ENCODE results near the gene TGFBR1. TPM values are rescaled to one million over a fixed set of nuclear protein-coding genes. Genes with fewer than 3 reads are reported as not detected.

Gene TGFBR1
- total RNA-seq, 1 donor from 2014 or later = 203 TPM

DNA sequence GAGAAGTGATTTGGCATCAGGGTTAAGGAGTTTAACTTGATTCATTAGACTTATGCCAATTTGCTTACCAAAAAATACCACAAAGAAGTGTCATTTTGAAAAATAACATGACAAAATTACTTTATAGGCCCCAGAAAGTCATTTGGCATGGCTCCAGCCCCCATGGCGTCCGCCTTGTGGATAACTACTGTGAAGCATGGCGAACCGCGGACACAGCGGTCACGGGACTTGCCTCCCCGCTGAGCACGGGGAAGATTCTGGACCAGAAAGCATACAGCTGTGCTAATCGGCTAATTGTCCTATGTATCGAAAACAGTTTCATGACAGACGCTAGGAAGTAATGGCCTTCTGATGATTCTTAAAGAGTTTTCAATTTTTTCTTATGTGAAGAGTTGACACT, 35.4 kb upstream of the TGFBR1 start:
- Histone ChIP-seq H3K9ac (ENCODE audit: low read length) (no peak overlapping the region), H3K4me2 (ENCODE audit: low read length) (no peak overlapping the region), H3K79me2 (ENCODE audit: insufficient read depth, low read length) (no peaks in the 10 kb centered on the region), H3K27ac (ENCODE audit: low read depth, low read length) (no peak overlapping the region), H3K9me3 (ENCODE audit: insufficient read depth, low read depth, low read length) (no peaks in the 10 kb centered on the region), H3K4me1 (ENCODE audit: insufficient read depth, low read length) (peaks cover 22% of the 10 kb centered on the region), H3K4me3 (ENCODE audit: insufficient read depth, low read depth, low read length) (no peak overlapping the region), H4K20me1 (ENCODE audit: insufficient read depth, low read length) (no peaks in the 10 kb centered on the region), H3K36me3 (ENCODE audit: insufficient read depth, low read length) (no peaks in the 10 kb centered on the region), H2AFZ (ENCODE audit: low read depth, low read length) (no peak overlapping the region), H3K27me3 (ENCODE audit: insufficient read depth, low read length) (no peaks in the 10 kb centered on the region)
- H3K9me3 Mint-ChIP-seq (ENCODE audit: unreplicated experiment) = peaks cover 2% of the 10 kb centered on the region
- no peak overlapping the region for H3K27ac Mint-ChIP-seq (ENCODE audit: unreplicated experiment)
- TF ChIP-seq, protein P1, sequence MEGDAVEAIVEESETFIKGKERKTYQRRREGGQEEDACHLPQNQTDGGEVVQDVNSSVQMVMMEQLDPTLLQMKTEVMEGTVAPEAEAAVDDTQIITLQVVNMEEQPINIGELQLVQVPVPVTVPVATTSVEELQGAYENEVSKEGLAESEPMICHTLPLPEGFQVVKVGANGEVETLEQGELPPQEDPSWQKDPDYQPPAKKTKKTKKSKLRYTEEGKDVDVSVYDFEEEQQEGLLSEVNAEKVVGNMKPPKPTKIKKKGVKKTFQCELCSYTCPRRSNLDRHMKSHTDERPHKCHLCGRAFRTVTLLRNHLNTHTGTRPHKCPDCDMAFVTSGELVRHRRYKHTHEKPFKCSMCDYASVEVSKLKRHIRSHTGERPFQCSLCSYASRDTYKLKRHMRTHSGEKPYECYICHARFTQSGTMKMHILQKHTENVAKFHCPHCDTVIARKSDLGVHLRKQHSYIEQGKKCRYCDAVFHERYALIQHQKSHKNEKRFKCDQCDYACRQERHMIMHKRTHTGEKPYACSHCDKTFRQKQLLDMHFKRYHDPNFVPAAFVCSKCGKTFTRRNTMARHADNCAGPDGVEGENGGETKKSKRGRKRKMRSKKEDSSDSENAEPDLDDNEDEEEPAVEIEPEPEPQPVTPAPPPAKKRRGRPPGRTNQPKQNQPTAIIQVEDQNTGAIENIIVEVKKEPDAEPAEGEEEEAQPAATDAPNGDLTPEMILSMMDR (IDR thresholded peaks at IDR 0.05; ENCODE audit: insufficient read depth, low read depth, low read length) = no peak
- no peak for TF ChIP-seq EZH2 (IDR thresholded peaks at IDR 0.05; ENCODE audit: insufficient read depth, low read length)
- FAIRE-seq (no peak), DNase-seq (ENCODE audit: low read depth) (no peak)
- H3K4me3 Mint-ChIP-seq (ENCODE audit: unreplicated experiment) = no peak overlapping the region
- no peaks in the 10 kb centered on the region for H3K27me3 Mint-ChIP-seq (ENCODE audit: low read depth, unreplicated experiment)
- H3K4me1 Mint-ChIP-seq (ENCODE audit: low read depth, unreplicated experiment) = peaks cover 23% of the 10 kb centered on the region
- peaks cover 9% of the 10 kb centered on the region for H3K36me3 Mint-ChIP-seq (ENCODE audit: low read depth, unreplicated experiment)

DNA sequence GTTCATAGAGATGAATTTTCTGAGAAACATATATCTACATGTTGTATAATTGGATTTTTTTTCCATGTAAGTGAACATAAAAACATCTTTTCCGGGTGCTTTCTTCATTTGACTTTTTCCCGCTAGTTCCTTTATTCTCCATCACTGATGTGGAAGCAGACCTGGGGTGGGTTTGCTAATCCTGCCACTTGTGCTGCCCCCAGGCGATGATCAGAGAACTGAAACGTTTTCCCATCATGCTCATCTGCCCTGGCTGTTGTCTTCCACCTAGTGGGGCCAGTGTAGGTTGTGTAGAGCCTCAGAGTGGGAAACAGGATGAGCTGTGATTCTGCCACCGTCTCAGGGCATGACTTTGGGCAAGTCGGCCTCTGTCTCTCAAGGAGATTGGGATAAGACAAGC, 34.2 kb upstream of the TGFBR1 start:
- DNase-seq (ENCODE audit: low read depth) (no peak), FAIRE-seq (no peak)
- H3K36me3 Mint-ChIP-seq (ENCODE audit: low read depth, unreplicated experiment) = peaks cover 7% of the 10 kb centered on the region
- Histone ChIP-seq H2AFZ (ENCODE audit: low read depth, low read length) (no peak overlapping the region), H3K27me3 (ENCODE audit: insufficient read depth, low read length) (no peaks in the 10 kb centered on the region), H3K4me2 (ENCODE audit: low read length) (no peak overlapping the region), H3K4me3 (ENCODE audit: insufficient read depth, low read depth, low read length) (no peak overlapping the region), H3K79me2 (ENCODE audit: insufficient read depth, low read length) (no peaks in the 10 kb centered on the region), H3K9me3 (ENCODE audit: insufficient read depth, low read depth, low read length) (no peaks in the 10 kb centered on the region), H3K36me3 (ENCODE audit: insufficient read depth, low read length) (no peaks in the 10 kb centered on the region), H3K9ac (ENCODE audit: low read length) (no peak overlapping the region), H3K4me1 (ENCODE audit: insufficient read depth, low read length) (peaks cover 30% of the 10 kb centered on the region), H3K27ac (ENCODE audit: low read depth, low read length) (peak overlapping the region; percentile 36), H4K20me1 (ENCODE audit: insufficient read depth, low read length) (no peaks in the 10 kb centered on the region)
- no peak overlapping the region for H3K4me3 Mint-ChIP-seq (ENCODE audit: unreplicated experiment)
- H3K27ac Mint-ChIP-seq (ENCODE audit: unreplicated experiment) = no peak overlapping the region
- H3K27me3 Mint-ChIP-seq (ENCODE audit: low read depth, unreplicated experiment) = no peaks in the 10 kb centered on the region
- TF ChIP-seq, protein P1 (IDR thresholded peaks at IDR 0.05; ENCODE audit: insufficient read depth, low read depth, low read length) = no peak
- no peak for TF ChIP-seq EZH2 (IDR thresholded peaks at IDR 0.05; ENCODE audit: insufficient read depth, low read length)
- H3K9me3 Mint-ChIP-seq (ENCODE audit: unreplicated experiment) = peaks cover 2% of the 10 kb centered on the region
- H3K4me1 Mint-ChIP-seq (ENCODE audit: low read depth, unreplicated experiment) = peaks cover 27% of the 10 kb centered on the region

DNA sequence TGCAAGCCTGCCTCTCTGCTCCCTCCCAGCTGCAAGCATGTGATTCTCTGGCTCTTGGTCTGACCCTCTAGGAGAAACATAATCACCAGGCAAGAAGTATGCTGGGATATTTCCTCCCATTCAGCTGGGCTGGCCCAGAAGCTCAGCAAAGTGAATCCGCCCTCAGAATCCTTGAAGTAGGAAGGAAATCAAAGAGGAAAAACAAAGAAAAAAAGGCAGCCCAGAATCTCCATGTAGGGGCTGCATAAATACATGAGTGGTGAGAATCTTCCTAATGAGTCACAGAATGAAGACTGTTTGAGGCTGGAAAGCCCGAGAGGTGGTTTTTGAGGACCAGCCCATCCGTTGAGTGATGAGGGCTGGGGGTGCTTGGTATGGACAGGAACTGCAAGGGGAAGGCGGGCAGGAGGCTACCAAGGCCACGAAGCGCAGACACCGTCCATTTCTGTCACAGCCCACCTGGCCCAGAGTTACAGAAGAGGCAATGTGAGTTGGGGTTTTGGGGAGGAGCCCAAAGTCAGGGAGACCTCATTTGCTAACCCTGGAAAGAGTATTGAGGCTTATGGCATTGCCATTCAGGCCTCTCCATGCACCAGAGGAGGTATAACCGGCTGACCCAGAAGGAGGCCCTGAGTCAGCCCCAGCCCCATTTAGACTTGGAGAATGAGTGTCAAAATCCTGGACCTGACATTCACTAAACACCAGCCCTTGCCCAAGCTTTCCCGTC, 33.4 kb upstream of the TGFBR1 start:
- H2AFZ ChIP-seq (ENCODE audit: low read depth, low read length) = peak overlapping the region; percentile 32
- H3K4me1 Mint-ChIP-seq (ENCODE audit: low read depth, unreplicated experiment) = peaks cover 24% of the 10 kb centered on the region
- FAIRE-seq = no peak

More for the DNA sequence above, 33.4 kb upstream of the TGFBR1 start:
- H3K4me1 ChIP-seq (ENCODE audit: insufficient read depth, low read length) = peaks cover 30% of the 10 kb centered on the region
- no peaks in the 10 kb centered on the region for H3K9me3 ChIP-seq (ENCODE audit: insufficient read depth, low read depth, low read length)
- H3K9ac ChIP-seq (ENCODE audit: low read length) = no peak overlapping the region
- peaks cover 2% of the 10 kb centered on the region for H3K9me3 Mint-ChIP-seq (ENCODE audit: unreplicated experiment)
- peak overlapping the region; percentile 2 for H3K4me3 Mint-ChIP-seq (ENCODE audit: unreplicated experiment)
- H3K36me3 Mint-ChIP-seq (ENCODE audit: low read depth, unreplicated experiment) = peaks cover 7% of the 10 kb centered on the region
- DNase-seq (ENCODE audit: low read depth) = peak; percentile 39
- H3K4me3 ChIP-seq (ENCODE audit: insufficient read depth, low read depth, low read length) = no peak overlapping the region
- no peaks in the 10 kb centered on the region for H3K36me3 ChIP-seq (ENCODE audit: insufficient read depth, low read length)
- peak overlapping the region; percentile 80 for H3K27ac Mint-ChIP-seq (ENCODE audit: unreplicated experiment)
- no peaks in the 10 kb centered on the region for H3K79me2 ChIP-seq (ENCODE audit: insufficient read depth, low read length)
- H4K20me1 ChIP-seq (ENCODE audit: insufficient read depth, low read length) = no peaks in the 10 kb centered on the region
- no peak for TF ChIP-seq EZH2 (IDR thresholded peaks at IDR 0.05; ENCODE audit: insufficient read depth, low read length)
- TF ChIP-seq, protein P1 (IDR thresholded peaks at IDR 0.05; ENCODE audit: insufficient read depth, low read depth, low read length) = no peak
- peak overlapping the region; percentile 23 for H3K4me2 ChIP-seq (ENCODE audit: low read length)
- H3K27me3 Mint-ChIP-seq (ENCODE audit: low read depth, unreplicated experiment) = no peaks in the 10 kb centered on the region
- peak overlapping the region; percentile 36 for H3K27ac ChIP-seq (ENCODE audit: low read depth, low read length)
- H3K27me3 ChIP-seq (ENCODE audit: insufficient read depth, low read length) = no peaks in the 10 kb centered on the region
